Peyer's patch (tissue), 4 donors: ENCODE data around the gene ABCB9.

Experiments
- CTCF ChIP-seq, 6 experiments: fragments of 450-650 bp in 4 of 6; fragments of 200-600 bp in 2 of 6; sonication (generic) in 1 of 6; IDR thresholded peaks; one replicate each; pipeline ENCODE4 v1.5.1; 2017 to 2019; ENCODE audit warnings: antibody characterized with exemption in 6 of 6, mild to moderate bottlenecking in 3 of 6, moderate library complexity in 1 of 6
- POLR2A ChIP-seq, 2 donors: fragments of 450-650 bp; IDR thresholded peaks; one replicate each; pipeline ENCODE4 v1.5.1; 2017; ENCODE audit warnings: antibody characterized with exemption in 2 of 2, mild to moderate bottlenecking in 2 of 2, moderate library complexity in 2 of 2

- TF ChIP-seq POLR2A (IDR thresholded peaks at IDR 0.05) (no peak), CTCF (IDR thresholded peaks at IDR 0.05) (no peak)
Measured at GRCh38 chr12:122920687-122921086, 45.6 kb downstream of the ABCB9 start.
